ENCODE measurements around the gene LCE2D.

Gene LCE2D

DNA sequence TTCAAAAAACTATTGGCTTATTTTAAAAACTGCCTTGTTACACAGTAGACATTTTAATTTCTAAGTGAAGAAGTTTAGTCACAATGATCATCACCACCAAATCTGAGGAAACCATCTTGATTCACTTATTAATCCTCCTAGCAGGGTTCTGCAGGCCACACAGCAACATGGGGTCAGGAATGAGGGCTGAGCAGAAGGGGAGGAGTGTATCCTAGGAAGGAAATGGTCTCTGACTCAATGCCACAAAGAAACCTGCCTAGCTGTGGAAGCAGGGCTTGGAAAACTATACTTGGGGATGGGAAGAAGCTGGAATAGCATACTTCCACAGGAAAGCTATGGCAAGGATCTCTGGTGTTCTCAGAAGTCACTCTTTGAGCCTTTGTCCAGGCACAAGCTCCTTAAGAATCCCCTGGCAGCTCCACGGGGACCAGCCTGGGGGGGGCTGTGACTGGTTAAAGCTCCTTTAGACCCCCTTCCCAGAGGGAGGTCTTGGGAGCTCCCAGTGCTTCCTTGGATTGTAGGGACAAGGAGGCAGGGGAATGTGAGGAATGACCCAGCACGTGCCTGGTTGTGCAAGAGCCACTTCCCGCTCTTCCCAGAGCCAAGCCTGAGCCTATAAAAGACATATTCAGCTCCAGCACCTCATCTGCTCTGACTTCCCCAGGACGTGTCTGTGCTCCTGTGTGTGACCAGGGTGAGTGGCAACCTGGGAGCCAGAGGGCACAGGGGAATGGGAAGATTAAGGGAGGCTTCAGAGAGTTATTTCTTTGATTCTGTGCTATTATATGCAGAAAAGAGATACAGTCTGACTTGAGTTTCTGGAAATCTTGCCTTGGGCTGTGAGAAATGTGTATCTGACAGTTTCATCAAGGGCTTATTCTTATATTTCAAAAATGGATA is 34.8 kb downstream of the LCE2D start, which contains the start of gene LCE2A:
LCE2A (plus strand) TSS at position 645 of the 900 bp plus-strand sequence. CDS start 557 bp downstream, outside the sequence.
- DNase-seq (ENCODE audit: low spot score) = no peak

GRCh38 chr1:152699746-152700145 is 36.6 kb downstream of the LCE2D start:
- DNase-seq (ENCODE audit: low spot score) = no peak

DNA sequence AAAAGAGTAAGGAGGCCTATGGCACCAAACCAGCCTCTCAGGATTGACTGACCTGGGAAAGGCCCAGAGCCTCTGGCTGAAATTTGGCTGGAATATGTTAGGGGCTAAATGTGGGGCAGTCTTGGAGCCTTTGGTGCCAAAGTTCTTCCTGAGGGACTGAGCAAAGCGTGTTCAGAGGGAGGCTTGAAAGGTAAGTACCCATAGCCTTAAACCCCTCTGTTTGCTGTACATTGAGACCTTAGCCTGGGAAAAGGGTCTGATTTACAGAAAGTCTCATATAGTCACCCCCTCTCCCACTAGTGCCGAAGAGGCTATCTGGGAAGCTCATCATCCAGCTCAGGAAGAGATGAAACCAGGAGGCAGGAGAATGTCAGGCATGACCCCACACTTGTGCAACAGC is 44.7 kb downstream of the LCE2D start, which contains the start of gene LCE4A:
LCE4A (plus strand) TSS at position 301 of the 400 bp plus-strand sequence. CDS start 916 bp downstream, outside the sequence.
- no peak for DNase-seq (ENCODE audit: low spot score)

All from ecto neural progenitor cell (in vitro differentiated cells).